Measurements from ENCODE around the gene PDGFB. TPM values are rescaled to one million over a fixed set of nuclear protein-coding genes. Genes with fewer than 3 reads are reported as not detected.

Gene PDGFB
- total RNA-seq, 2 donors from 2014 or later: 7.0 to 15.8 TPM

DNA sequence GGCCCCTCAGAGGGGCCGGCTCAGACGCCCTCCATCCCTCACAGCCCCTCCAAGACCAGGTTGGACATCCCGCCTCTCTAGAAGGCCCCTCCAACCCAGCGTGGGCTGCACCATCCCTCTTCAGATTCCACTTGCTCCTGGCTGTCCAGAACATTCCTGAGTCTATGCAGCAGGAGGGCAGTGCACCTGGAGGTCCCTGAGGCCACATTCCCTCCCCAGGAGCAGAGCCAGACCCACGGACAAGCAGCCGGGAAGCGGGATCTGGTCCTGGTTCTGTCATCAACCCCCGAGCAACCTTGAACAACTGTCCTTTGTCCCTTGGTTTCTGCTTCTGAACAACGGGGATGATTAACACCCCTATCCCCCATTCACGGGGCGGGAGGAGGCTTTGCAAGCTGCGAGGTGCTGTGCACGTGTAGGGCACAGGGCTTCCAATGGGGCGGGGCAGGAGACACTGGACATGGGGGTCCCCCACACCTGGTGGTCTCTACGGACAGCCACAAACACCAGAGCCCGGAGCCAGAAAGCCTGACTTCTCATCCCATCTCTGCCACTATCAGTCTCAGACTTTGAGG lies 13.2 kb upstream of the PDGFB start:
- TF ChIP-seq POLR2A (IDR thresholded peaks at IDR 0.05): no peak
- TF ChIP-seq, protein P1, sequence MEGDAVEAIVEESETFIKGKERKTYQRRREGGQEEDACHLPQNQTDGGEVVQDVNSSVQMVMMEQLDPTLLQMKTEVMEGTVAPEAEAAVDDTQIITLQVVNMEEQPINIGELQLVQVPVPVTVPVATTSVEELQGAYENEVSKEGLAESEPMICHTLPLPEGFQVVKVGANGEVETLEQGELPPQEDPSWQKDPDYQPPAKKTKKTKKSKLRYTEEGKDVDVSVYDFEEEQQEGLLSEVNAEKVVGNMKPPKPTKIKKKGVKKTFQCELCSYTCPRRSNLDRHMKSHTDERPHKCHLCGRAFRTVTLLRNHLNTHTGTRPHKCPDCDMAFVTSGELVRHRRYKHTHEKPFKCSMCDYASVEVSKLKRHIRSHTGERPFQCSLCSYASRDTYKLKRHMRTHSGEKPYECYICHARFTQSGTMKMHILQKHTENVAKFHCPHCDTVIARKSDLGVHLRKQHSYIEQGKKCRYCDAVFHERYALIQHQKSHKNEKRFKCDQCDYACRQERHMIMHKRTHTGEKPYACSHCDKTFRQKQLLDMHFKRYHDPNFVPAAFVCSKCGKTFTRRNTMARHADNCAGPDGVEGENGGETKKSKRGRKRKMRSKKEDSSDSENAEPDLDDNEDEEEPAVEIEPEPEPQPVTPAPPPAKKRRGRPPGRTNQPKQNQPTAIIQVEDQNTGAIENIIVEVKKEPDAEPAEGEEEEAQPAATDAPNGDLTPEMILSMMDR (IDR thresholded peaks at IDR 0.05): no peak

DNA sequence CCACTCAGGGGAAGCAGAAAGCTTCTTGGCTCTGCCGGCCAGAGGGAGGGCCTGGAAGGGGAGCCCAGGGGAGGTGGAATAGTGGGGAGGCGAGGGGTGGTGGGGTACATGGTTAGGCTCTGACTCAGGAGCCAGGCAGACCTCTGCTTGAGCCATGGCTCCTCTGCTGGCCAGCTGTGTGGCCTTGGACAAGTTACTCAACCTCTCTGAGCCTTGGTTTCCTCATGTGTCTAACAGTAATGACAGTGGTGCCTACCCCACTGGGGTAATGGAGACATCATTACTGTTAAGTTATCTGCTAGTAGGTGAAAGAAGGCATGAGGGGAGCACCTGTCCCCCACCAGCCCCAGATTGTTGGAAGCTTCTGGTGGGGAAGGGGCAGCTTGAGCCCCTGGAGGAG lies 12.2 kb upstream of the PDGFB start:
- WGBS, 2 donors: 70 to 100% methylated on average over 2 of the region's 2 CpGs
- intact Hi-C loops (cut with DNase I): no loop called here
- Histone ChIP-seq H3K4me1 (peaks cover 47% of the 10 kb centered on the region), H3K9me3 (no peaks in the 10 kb centered on the region), H3K36me3 (replicated peaks in 1 of 2; ENCODE audit: insufficient read depth in 1 of 2, low read depth in 2 of 2) (no peaks in the 10 kb centered on the region), H3K27me3 (no peaks in the 10 kb centered on the region), H3K27ac (no peak overlapping the region), H3K4me3 (no peak overlapping the region)
- DNase-seq (no peak), ATAC-seq (no peak)
- no peak for TF ChIP-seq POLR2A (IDR thresholded peaks at IDR 0.05)
- TF ChIP-seq, protein P1 (IDR thresholded peaks at IDR 0.05): no peak

More for the DNA sequence above, 13.2 kb upstream of the PDGFB start:
- H3K27me3 ChIP-seq: no peaks in the 10 kb centered on the region
- H3K27ac ChIP-seq: no peak overlapping the region
- DNase-seq (no peak), ATAC-seq (no peak)
- no peaks in the 10 kb centered on the region for H3K36me3 ChIP-seq (replicated peaks in 1 of 2; ENCODE audit: insufficient read depth in 1 of 2, low read depth in 2 of 2)
- peaks cover 37% of the 10 kb centered on the region for H3K4me1 ChIP-seq
- no peaks in the 10 kb centered on the region for H3K9me3 ChIP-seq
- WGBS, 2 donors: 59 to 72% methylated on average over 10 to 16 of the region's 16 CpGs
- intact Hi-C loops (cut with DNase I): no loop called here
- no peak overlapping the region for H3K4me3 ChIP-seq

DNA sequence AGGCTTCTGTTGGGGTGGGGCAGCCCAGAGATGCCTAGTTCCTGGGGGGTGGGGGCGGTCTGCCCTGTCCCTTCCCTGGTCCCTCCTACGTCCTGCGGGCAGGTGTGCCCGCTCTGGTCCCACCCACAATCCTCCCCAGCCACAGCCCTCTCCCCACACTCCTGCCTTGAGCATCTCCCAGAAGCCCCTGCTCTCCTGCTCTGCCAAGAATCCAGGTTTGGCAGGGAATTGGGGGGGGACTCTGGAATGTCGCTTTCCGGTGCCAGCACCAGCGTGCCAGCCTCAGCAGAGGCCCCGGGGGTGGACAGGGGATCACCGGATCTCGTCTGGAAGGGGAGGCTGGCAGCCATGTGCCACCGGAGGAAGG lies 11.4 kb upstream of the PDGFB start:
- intact Hi-C loops (cut with DNase I): no loop called here

DNA sequence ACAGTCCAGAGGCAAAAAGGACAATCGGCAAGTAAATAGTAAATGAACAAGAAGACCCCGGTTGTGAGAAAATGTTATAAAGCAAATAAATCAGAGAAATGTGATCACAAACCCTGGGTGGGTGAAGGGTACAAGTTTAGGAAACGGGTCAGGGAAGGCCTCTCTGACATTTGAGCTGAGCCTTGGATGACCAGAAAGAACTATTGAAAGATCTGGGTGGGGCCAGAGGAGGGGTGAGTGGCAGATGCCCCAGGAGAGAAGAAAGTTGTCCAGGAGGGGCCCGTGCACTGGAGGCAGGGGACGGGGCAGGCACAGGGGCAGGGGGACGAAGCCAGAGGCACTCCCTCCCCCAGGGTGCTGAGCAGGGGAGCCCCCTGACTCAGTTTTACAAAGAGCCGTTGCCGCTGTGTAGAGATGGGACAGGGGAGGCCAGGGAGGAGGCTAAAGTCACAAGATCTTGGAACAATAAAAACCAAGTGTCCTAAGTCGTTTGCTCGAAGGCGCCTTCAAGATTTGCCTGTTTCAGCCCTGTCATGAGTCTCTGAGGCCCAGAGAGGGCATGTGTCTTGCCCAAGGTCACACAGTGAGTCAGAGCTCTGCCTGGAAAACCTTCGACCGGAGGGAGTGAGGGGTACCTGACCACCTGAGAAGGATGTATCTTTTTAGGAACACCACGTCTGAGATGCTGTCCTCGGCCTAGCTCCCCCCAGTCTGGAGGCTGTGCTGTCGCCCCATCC lies 10.8 kb upstream of the PDGFB start:
- DNase-seq: no peak
- intact Hi-C loops (cut with DNase I): no loop called here

More for the DNA sequence above, 11.4 kb upstream of the PDGFB start:
- no peak for ATAC-seq
- Histone ChIP-seq H3K4me1 (peaks cover 50% of the 10 kb centered on the region), H3K4me3 (no peak overlapping the region), H3K27ac (peak overlapping the region in 1 of 4 donors; percentile 12), H3K27me3 (no peaks in the 10 kb centered on the region), H3K9me3 (no peaks in the 10 kb centered on the region), H3K36me3 (replicated peaks in 1 of 2; ENCODE audit: insufficient read depth in 1 of 2, low read depth in 2 of 2) (no peaks in the 10 kb centered on the region)
- TF ChIP-seq, protein P1 (IDR thresholded peaks at IDR 0.05): no peak
- no peak for TF ChIP-seq POLR2A (IDR thresholded peaks at IDR 0.05)
- WGBS, 2 donors: 74 to 82% methylated on average over 2 to 11 of the region's 11 CpGs
- DNase-seq: no peak

More for the DNA sequence above, 10.8 kb upstream of the PDGFB start:
- ATAC-seq: no peak
- WGBS, 2 donors: 73 to 83% methylated on average over 13 to 15 of the region's 16 CpGs
- H3K9me3 ChIP-seq: no peaks in the 10 kb centered on the region
- H3K4me3 ChIP-seq: no peak overlapping the region
- H3K27ac ChIP-seq: peak overlapping the region in 3 of 4 donors; percentile 29 to 49 (median 38)
- no peaks in the 10 kb centered on the region for H3K27me3 ChIP-seq
- TF ChIP-seq, protein P1 (IDR thresholded peaks at IDR 0.05): no peak
- no peak for TF ChIP-seq POLR2A (IDR thresholded peaks at IDR 0.05)
- H3K36me3 ChIP-seq (replicated peaks in 1 of 2; ENCODE audit: insufficient read depth in 1 of 2, low read depth in 2 of 2): no peaks in the 10 kb centered on the region
- peaks cover 50% of the 10 kb centered on the region for H3K4me1 ChIP-seq

Measured in body of pancreas (tissue), 4 donors.